Measurements from ENCODE around the gene TPM2. TPM values are rescaled to one million over a fixed set of nuclear protein-coding genes. Genes with fewer than 3 reads are reported as not detected.
A peak's percentile ranks its signal among the peaks of the same experiment; 100 is the strongest.

The TPM2 gene
- total RNA-seq (2021; fragmentation: NEBNext Ultra II Directional; extraction: Animal tissue kit (Norgen Biotek cat#: 25700)): 1,000 to 10,000 TPM; 1,810 to 3,557 (median 2,546) TPM
- long read RNA-seq, transcript TPM2-203 (9 exons, 1,183 nt): major isoform, 4,165 of 5,253 reads
- long read RNA-seq, transcript TPM2-212 (9 exons, 1,185 nt): minor isoform, 89 of 5,253 reads
- long read RNA-seq, transcript TPM2-201 (9 exons, 1,018 nt): minor isoform, 178 of 5,253 reads
- long read RNA-seq, partial matches to known transcripts: 503 of 5,253 reads
- long read RNA-seq, other reads (novel, unspliced or antisense): 316 of 5,253 reads

- TF ChIP-seq, protein P1, sequence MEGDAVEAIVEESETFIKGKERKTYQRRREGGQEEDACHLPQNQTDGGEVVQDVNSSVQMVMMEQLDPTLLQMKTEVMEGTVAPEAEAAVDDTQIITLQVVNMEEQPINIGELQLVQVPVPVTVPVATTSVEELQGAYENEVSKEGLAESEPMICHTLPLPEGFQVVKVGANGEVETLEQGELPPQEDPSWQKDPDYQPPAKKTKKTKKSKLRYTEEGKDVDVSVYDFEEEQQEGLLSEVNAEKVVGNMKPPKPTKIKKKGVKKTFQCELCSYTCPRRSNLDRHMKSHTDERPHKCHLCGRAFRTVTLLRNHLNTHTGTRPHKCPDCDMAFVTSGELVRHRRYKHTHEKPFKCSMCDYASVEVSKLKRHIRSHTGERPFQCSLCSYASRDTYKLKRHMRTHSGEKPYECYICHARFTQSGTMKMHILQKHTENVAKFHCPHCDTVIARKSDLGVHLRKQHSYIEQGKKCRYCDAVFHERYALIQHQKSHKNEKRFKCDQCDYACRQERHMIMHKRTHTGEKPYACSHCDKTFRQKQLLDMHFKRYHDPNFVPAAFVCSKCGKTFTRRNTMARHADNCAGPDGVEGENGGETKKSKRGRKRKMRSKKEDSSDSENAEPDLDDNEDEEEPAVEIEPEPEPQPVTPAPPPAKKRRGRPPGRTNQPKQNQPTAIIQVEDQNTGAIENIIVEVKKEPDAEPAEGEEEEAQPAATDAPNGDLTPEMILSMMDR (IDR thresholded peaks at IDR 0.05): no peak
- DNase-seq: peak; percentile 87
- H3K4me3 Mint-ChIP-seq: peak within 1 kb of the TSS; percentile 100
- H3K9me3 Mint-ChIP-seq: no peaks in the 10 kb centered on the region
- peaks cover 28% of the 10 kb centered on the region for H3K27me3 Mint-ChIP-seq (ENCODE audit: insufficient read depth)
- H3K27ac Mint-ChIP-seq: peak within 1 kb of the TSS; percentile 97
- H3K4me1 Mint-ChIP-seq (ENCODE audit: low read depth): peaks cover 50% of the 10 kb centered on the region
- peaks cover 38% of the 10 kb centered on the region for H3K36me3 Mint-ChIP-seq (ENCODE audit: low read depth)
Measured at GRCh38 chr9:35689542-35690293, at the start of gene TPM2. Gene TPM2 (minus strand): TSS chr9:35689925. CDS start chr9:35689817, 108 bp downstream.

DNA sequence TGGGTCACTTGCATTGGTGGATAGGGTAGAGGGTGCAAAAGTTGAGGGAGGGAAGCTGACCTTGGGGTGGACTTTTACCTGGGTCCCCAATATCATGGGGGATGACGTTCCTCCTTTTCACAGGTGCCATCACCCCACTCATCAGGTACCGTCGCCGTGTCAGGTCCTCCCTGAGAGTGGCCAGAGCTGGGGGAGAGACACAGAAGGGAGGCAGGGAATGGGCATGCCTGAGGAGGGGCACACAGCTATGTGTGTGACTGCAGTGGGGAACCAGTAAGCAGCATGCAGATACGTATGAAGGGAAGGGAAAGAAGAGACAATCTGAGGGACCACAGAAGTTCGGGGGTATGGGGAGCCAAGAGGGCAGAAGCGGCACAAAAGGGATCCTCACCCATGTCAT, 49.2 kb upstream of the TPM2 start:
- H3K27me3 Mint-ChIP-seq (ENCODE audit: insufficient read depth): no peaks in the 10 kb centered on the region; the same call in 1 of the 2 replicates
- TF ChIP-seq, protein P1 (IDR thresholded peaks at IDR 0.05): no peak
- H3K9me3 Mint-ChIP-seq: no peaks in the 10 kb centered on the region
- no peak overlapping the region for H3K27ac Mint-ChIP-seq
- DNase-seq: no peak
- H3K4me1 Mint-ChIP-seq (ENCODE audit: low read depth): peaks cover 25% of the 10 kb centered on the region
- H3K4me3 Mint-ChIP-seq: no peak overlapping the region
- peaks cover 48% of the 10 kb centered on the region for H3K36me3 Mint-ChIP-seq (ENCODE audit: low read depth)

DNA sequence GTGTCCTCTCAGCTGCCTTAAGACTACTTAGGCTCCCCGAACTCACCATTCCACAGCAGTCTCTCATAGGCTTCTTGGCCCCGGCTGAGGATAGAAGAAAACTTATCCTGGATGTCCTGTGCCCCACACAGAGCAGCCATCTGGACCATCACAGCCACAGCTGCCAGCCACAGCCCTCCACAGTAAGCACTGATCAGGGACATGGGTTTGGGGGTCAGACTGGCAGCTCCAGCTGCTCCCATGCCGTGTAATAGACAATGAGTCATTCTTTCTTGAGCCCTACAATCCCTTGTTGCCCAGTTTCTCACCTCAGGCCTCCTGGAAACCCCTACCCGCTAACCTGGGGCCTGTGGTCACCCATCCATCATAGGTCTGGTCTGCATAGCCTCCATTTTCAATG, 48.5 kb upstream of the TPM2 start:
- H3K9me3 Mint-ChIP-seq: no peaks in the 10 kb centered on the region
- H3K36me3 Mint-ChIP-seq (ENCODE audit: low read depth): peaks cover 52% of the 10 kb centered on the region
- H3K4me1 Mint-ChIP-seq (ENCODE audit: low read depth): peaks cover 32% of the 10 kb centered on the region
- no peaks in the 10 kb centered on the region; the same call in 1 of the 2 replicates for H3K27me3 Mint-ChIP-seq (ENCODE audit: insufficient read depth)
- H3K4me3 Mint-ChIP-seq: no peak overlapping the region
- DNase-seq: no peak
- TF ChIP-seq, protein P1 (IDR thresholded peaks at IDR 0.05): no peak
- H3K27ac Mint-ChIP-seq: no peak overlapping the region

- TF ChIP-seq, protein P1 (IDR thresholded peaks at IDR 0.05): no peak
- peaks cover 35% of the 10 kb centered on the region for H3K4me1 Mint-ChIP-seq (ENCODE audit: low read depth)
- H3K9me3 Mint-ChIP-seq: no peaks in the 10 kb centered on the region
- DNase-seq: no peak
- H3K36me3 Mint-ChIP-seq (ENCODE audit: low read depth): peaks cover 50% of the 10 kb centered on the region
- peak overlapping the region; percentile 45 for H3K27ac Mint-ChIP-seq
- H3K27me3 Mint-ChIP-seq (ENCODE audit: insufficient read depth): no peaks in the 10 kb centered on the region; the same call in 1 of the 2 replicates
- no peak overlapping the region for H3K4me3 Mint-ChIP-seq
Measured at GRCh38 chr9:35737143-35737542, 47.4 kb upstream of the TPM2 start.

- Mint-ChIP-seq H3K36me3 (ENCODE audit: low read depth) (peaks cover 55% of the 10 kb centered on the region), H3K27ac (peak overlapping the region; percentile 45)
- peak; percentile 76 for DNase-seq
Measured at GRCh38 chr9:35736201-35736633, 46.5 kb upstream of the TPM2 start.

More at GRCh38 chr9:35736201-35736633, 46.5 kb upstream of the TPM2 start:
- Mint-ChIP-seq H3K9me3 (no peaks in the 10 kb centered on the region), H3K4me3 (no peak overlapping the region), H3K27me3 (ENCODE audit: insufficient read depth) (peaks cover 6% of the 10 kb centered on the region), H3K4me1 (ENCODE audit: low read depth) (peaks cover 35% of the 10 kb centered on the region)
- TF ChIP-seq, protein P1 (IDR thresholded peaks at IDR 0.05): peak; percentile 84

Measured in HFFc6 (cell line).